AG08395 (cell line): ENCODE results near the gene COL4A1.
"Not testable (repeated sequence)": the region's sequence is repeated elsewhere in the genome, so short reads cannot be mapped to it uniquely, and the experiment has no call there.

Experiments used
- DNase-seq: peaks from one replicate; pipeline ENCODE4 v3.0.0; 2012; ENCODE audit warnings: mixed read lengths, low spot score

Gene COL4A1

DNA sequence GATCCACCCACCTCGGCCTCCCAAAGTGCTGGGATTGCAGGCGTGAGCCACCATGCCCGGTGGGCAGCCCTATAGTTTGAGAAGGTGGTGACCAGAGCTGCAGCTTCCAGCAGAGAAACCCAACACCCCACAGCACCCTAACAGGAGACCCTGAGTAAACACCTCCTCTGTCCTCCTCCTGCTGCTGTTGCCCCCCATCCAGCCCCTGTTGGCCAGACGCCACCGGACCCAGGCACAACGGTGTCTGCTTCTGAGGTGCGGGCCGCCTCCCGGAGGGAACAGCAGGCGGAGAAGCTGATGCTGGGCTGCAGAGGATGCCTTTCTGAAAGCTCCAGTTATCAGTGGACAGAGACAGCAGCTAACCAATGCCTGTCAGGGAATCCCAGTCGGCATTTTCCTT is 175.5 kb downstream of the COL4A1 start:
- DNase-seq: no peak

DNA sequence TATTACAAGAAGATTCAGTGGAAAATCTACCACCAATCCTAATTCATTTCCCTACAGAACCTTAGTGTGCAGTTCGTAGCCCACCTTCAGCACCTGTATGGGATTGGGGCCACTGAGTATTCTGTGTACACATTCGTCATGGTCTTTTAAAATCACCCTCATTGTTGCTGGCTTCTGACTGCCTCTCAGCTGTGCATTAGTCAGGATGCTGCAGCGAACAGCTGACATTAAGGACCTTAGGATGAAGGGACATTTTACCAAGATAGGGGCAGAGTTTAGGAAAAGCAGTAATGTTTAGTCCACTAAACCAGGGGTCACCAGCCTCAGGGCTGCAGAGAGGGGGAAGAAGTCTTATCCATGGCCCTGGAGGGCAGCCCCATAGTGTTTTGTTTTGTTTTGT is 176.5 kb downstream of the COL4A1 start:
- DNase-seq: no peak

GRCh38 chr13:110129539-110130186 is 177.3 kb downstream of the COL4A1 start:
- DNase-seq: no peak

DNA sequence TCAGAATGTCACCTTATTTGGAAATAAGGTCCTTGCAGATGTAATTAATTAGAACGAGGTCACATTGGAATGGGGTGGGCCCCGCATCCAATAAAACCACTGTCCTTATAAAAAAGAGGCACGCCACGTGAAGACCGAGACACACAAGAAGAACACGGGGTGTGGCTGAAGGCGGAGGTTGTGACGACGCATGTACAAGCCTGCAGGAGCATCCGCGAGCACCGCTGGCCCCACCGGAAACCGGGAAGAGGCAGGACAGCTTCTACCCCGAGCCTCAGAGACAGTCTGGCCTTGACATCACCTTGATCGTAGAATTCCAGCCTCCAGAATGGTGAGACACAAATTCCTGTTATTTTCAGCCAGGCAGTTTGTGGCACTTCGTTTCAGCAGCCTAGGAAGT is 177.9 kb downstream of the COL4A1 start:
- no peak for DNase-seq

DNA sequence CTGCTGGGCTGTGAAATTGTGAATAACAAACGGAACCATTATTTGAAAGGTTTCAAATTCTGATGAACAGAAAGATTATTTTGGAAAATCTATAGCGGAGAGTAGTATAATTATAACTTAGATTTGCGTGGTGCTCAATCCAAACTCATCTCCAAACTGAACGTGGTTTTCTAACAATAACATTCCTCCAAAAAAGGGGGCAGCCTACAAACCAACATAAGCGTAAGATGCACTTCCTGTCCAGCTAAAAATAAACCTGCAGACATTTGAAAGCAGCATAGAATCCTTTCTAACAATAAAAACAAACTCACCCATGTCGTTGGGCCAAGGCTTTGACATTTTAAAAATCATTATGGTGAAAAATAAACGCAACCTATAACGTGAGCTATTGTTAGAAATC is 178.4 kb downstream of the COL4A1 start:
- no peak for DNase-seq

GRCh38 chr13:110127986-110128511 is 178.9 kb downstream of the COL4A1 start:
- DNase-seq: peak; percentile 44

DNA sequence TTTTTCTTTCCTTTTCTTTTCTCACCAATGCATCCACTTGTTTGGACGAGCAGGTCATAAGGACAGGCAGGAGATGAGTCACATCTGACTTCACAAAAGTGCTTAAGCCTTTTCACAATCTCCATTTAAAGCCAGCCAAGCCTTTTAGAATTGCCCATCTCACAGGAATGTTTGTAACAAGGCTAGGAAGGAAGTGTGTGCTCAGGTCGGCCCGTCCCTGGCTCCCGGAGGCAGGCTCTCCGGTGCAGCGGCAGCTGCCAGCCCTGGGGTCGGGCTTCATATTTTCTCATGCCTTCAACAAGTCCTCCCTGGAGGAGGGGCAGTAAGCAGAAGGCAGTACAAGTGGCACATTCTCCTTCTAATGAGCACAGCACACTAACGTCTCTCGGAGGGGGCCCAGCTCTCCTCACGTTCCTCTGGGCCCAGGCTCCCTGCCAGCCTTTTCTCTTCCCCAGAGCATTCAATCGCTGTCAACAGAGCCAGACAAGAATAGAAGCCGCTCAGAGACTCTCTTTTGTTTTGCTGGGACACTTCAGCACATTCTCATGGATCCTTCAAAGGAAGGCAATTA is 180.5 kb downstream of the COL4A1 start:
- peak; percentile 89 for DNase-seq

DNA sequence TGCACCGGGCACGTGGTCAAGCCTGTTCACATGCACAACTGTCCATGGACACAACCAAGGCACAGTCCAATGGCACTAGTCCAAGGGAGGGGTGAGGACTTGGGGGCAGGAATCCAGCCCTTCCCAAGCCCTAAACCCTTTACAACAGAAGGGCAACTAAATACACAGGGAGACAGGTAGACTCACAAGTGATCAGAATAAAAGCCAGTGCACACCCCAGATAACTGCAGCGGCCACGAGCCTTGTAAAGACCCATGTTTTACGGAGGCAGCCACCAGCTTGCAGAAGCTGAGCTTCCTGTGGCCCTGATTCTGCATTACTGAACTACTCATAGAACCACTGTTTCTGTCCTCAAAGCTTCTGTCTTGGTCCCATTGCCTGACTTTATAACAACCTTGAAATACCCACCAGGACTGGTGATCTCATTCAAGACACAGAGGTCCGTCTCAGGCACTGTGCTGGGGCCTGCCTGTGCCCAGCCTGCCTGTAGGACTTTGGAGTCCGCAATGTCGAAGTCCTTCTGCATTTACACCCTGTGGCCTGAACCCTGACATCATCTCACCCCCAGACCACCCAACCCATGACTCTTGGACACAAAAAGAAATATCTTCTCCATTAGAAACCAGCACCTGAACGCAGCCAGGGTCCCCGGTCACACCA is 181.2 kb downstream of the COL4A1 start:
- DNase-seq: no peak

DNA sequence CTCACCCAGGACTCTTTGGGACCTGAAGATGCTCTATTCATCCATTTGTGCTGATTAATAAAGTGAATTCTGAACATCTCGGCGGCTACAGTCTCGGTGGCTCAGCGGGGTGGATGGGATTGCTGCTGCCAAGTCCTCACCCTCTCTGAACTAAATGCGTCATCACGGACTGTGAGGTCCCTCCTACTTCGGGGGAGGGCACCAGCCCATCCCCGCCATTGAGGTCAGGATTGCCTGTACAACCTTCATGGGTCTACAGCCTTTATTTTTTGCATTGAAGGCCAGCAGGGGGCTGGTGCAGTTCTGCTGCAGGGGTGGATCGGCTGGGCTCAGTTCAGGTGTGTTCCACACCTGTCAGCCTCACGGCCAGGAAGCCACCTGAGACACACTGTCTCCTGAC is 181.8 kb downstream of the COL4A1 start:
- DNase-seq: no peak

DNA sequence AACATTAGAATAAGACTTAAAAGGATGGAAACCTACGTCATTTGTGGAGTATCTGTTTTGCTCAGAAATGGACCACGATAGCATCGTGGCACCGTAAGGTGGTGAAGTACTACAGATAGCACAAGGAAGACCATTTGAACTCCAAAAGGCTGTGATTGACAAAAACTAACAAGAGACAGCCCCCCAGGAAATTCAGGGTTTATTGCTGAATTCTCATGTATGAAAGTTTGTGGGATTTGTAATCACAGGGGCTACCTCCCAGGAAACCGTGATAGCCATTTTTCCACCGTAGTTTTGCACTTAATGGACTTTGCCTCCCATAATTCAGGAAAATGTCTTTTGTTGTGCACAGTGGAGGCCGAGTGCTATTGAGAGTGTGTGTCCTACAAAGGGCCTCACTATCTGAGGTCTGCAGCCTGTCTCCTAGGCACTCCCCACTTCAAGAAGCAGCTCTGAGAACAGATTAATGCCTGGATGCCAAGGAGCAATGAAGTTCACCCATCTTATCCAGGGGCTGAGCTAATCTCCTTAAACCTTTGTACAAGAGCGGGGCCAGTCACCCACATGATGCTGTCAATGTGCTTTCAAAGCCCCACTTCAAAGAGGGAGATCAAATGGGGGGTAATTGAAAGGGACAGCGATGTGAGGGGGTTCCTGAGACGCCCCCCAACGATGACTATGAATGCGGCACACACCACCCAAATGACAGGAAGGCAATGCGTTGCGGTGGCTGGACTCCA is 182.6 kb downstream of the COL4A1 start:
- DNase-seq: no peak

DNA sequence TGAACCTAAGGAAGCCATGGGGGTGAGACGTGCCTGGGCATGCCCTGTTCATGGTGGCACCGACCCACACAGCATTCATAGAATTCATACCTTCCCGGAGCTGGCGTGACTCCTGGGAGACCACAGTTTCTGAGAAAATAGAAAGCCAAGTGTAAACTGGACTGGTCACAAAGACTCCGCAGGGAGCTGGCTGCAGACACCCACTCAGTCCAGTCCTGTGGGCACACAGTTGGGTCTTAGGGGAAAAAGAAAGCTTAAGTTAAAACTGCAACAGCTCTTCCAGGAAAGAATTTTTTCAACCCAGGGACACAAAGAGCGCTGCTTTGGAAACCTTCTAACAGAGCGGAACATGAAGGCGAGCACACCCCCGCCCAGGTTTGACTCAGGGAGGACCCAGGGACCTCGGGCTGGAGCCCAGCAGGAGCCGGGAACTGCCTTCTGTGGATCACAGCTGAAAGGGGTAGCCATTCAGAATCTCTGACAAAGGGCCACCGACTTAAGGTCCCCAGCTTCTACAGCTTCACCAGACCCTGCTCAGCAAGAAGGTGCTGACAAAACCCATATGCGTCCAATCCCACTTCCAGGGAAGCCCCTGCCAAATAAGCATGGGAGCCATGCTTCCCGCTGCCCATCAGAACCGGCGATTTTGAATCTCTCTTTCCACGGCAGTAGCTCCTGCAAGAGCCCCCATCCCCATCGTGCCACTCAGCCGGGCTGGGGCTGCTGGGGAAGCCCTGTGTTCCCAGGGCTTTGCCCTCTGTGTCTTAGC is 183.7 kb downstream of the COL4A1 start:
- no peak for DNase-seq

- no peak for DNase-seq
Measured at GRCh38 chr13:110121422-110122083, 185.4 kb downstream of the COL4A1 start.

GRCh38 chr13:110119935-110120905 is 186.7 kb downstream of the COL4A1 start:
- DNase-seq: no peak

DNA sequence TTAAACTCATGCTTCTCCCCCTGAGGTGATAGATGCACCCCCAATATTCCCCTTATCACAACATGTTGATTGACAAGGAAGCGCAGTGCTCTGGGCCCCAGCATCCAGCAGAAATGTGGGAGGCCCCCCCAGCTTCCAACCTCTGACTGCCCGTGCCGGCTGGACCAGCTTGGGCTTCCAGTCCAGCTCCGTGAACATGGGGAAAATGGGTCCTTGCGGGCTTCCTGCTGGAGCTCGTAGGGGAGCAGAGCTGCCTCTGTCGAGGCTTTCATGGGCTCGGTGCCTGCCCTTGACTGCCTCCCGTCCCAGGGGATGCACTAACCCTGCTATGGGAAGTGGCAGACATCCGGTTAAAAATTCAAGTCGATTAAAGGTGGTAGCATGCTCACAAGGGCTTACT is 188.9 kb downstream of the COL4A1 start:
- DNase-seq: no peak

GRCh38 chr13:110116072-110116487 is 190.9 kb downstream of the COL4A1 start:
- peak; percentile 61 for DNase-seq

DNA sequence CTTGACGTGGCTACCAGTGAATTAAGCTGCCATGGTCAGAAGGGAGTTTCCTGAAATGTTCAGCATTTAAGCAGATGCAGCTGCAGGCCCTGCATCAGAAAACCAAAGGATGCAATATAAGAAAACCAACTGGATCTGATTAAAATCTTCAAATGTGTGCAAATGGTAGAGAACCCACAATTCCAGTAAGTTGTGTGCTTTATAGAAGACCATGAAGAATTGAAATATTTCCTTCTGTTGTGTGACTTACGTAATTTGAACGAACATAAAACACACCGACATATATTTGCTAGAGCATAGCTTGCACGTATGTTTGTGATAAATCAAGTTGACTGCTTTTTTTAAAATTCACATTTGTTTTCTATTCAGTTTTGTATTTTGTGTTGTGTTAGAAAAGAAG is 191.4 kb downstream of the COL4A1 start:
- no peak for DNase-seq

GRCh38 chr13:110114316-110114715 is 192.6 kb downstream of the COL4A1 start:
- peak; percentile 36 for DNase-seq

- peak; percentile 62 for DNase-seq
Measured at GRCh38 chr13:110113284-110113764, 193.6 kb downstream of the COL4A1 start.

- DNase-seq: not testable (repeated sequence)
Measured at GRCh38 chr13:110112379-110112778, 194.6 kb downstream of the COL4A1 start.

DNA sequence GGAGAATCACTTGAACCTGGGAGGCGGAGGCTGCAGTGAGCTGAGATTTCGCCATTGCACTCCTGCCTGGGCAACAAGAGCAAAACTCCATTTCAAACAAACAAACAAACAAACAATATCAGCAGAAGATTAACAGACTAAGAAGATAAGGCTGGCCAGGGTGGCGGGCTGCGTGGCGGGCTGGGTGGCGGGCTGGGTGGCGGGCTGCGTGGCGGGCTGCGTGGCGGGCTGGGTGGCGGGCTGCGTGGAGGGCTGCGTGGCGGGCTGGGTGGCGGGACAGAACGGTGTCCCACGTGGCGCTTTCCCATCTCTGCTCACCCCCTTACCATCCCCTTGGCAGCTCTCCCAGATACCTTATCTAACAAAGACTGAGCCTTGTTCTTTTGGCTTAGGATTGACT is 196.2 kb downstream of the COL4A1 start:
- no peak for DNase-seq
